NT2/D1 (cell line): ENCODE measurements around the gene INPP4A.

ENCODE experiments used
- DNase-seq: peaks from one replicate; pipeline ENCODE4 v3.0.0-alpha.2; 2011; ENCODE audit warnings: low read depth, low spot score
- H3K27me3 ChIP-seq: 2 replicates; pipeline ENCODE4 v1.6.0; 2011; ENCODE audit warnings: mild to moderate bottlenecking; ENCODE audit not compliant: insufficient read length, insufficient read depth
- H3K36me3 ChIP-seq: 2 replicates; pipeline ENCODE4 v1.6.1; 2011; ENCODE audit warnings: mild to moderate bottlenecking, low read length, mixed read lengths; ENCODE audit not compliant: insufficient read depth, insufficient read length
- H3K4me1 ChIP-seq: 2 replicates; pipeline ENCODE4 v1.5.1; 2011; ENCODE audit not compliant: insufficient read depth, insufficient read length
- H3K4me3 ChIP-seq: 2 replicates; pipeline ENCODE4 v1.5.1; 2011; ENCODE audit warnings: low read depth; ENCODE audit not compliant: insufficient read length
- H3K9ac ChIP-seq: 2 replicates; pipeline ENCODE4 v1.6.0; 2011; ENCODE audit warnings: low read depth; ENCODE audit not compliant: insufficient read length
- H3K9me3 ChIP-seq: 2 replicates; pipeline ENCODE4 v1.5.1; 2011; ENCODE audit warnings: mild to moderate bottlenecking, low read length; ENCODE audit not compliant: insufficient read depth
- SUZ12 ChIP-seq: IDR thresholded peaks from 2 replicates; pipeline ENCODE4 v1.6.1; 2011; ENCODE audit not compliant: insufficient read length, insufficient read depth; ENCODE audit errors: extremely low read depth
- YY1 ChIP-seq: IDR thresholded peaks from 2 replicates; pipeline ENCODE4 v1.6.1; 2011; ENCODE audit not compliant: insufficient read length, insufficient read depth
- ZNF274 ChIP-seq: IDR thresholded peaks from 2 replicates; pipeline ENCODE4 v1.6.1; 2011; ENCODE audit warnings: mild to moderate bottlenecking, low read depth, low read length

Gene INPP4A

DNA sequence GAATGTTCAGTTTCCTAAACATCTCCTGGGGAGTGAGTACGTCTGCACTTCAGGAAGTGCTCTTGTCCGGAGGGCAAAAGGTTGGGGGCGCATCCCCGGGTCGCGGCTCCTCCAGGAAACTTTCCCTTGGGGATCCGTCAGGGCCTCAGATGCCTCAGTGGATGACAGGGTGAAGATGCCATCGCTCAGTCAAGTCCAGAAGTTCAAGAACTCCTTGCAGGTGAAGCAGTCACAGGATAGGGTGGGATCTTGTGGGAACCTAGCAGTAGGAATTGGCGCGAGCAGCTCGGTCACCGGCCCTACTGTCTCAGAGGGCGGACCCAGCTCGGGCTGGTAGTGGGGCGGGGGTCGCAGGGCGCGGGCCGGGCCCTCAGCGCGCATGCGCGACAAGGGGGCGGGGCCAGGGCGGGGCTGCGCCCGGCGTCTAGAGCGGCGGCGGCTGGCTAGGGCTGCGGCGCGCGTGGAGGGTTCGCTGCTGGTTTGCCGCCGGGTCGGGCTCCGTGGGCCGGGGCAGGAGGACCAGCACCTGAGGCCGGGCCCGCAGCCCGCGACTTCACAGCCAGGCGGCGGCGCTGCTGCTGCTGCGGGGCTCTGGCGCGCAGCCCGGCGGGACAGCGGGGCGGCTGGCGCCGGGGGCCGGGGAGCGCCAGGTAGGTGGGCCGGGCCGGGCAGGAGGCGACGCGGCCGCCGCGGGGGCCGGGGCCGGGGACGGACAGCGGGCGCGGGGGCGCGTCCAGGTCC is at the start of gene INPP4A:
INPP4A (plus strand) TSS at position 423 of the 741 bp plus-strand sequence. CDS start 75,191 bp downstream, outside the sequence.
- peaks cover 9% of the 10 kb centered on the region for H3K4me1 ChIP-seq
- DNase-seq, result peak; percentile 69
- no peaks in the 10 kb centered on the region for H3K27me3 ChIP-seq
- H3K36me3 ChIP-seq, result peaks cover 2% of the 10 kb centered on the region
- peak within 1 kb of the TSS; percentile 84 for H3K9ac ChIP-seq
- H3K4me3 ChIP-seq, result peak within 1 kb of the TSS; percentile 88
- H3K9me3 ChIP-seq, result peaks cover 8% of the 10 kb centered on the region
- TF ChIP-seq SUZ12 (no peak), YY1 (no peak), ZNF274 (no peak)

DNA sequence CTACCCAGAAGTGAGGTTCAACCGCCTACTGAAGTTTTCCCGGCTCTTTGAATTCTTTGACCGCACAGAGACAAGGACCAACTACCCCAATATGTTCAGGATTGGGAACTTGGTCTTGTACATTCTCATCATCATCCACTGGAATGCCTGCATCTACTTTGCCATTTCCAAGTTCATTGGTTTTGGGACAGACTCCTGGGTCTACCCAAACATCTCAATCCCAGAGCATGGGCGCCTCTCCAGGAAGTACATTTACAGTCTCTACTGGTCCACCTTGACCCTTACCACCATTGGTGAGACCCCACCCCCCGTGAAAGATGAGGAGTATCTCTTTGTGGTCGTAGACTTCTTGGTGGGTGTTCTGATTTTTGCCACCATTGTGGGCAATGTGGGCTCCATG is 48.7 kb upstream of the INPP4A start:
- no peaks in the 10 kb centered on the region for H3K4me1 ChIP-seq
- H3K36me3 ChIP-seq, result no peaks in the 10 kb centered on the region
- H3K9me3 ChIP-seq, result peaks cover 11% of the 10 kb centered on the region; the same call in 1 of the 2 replicates
- DNase-seq, result no peak
- H3K9ac ChIP-seq, result no peak overlapping the region
- TF ChIP-seq ZNF274 (no peak), SUZ12 (no peak)
- no peaks in the 10 kb centered on the region for H3K27me3 ChIP-seq
- H3K4me3 ChIP-seq, result no peak overlapping the region

DNA sequence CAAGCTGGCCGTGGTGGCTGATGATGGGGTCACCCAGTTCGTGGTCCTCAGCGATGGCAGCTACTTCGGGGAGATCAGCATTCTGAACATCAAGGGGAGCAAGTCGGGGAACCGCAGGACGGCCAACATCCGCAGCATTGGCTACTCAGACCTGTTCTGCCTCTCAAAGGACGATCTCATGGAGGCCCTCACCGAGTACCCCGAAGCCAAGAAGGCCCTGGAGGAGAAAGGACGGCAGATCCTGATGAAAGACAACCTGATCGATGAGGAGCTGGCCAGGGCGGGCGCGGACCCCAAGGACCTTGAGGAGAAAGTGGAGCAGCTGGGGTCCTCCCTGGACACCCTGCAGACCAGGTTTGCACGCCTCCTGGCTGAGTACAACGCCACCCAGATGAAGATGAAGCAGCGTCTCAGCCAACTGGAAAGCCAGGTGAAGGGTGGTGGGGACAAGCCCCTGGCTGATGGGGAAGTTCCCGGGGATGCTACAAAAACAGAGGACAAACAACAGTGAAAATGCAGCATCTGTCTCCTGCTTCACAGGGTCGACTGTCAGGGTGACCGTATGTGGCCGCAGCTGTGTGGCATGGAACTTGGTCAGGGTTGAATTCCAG is 47.8 kb upstream of the INPP4A start:
- Histone ChIP-seq H3K9ac (no peak overlapping the region), H3K9me3 (peaks cover 11% of the 10 kb centered on the region; the same call in 1 of the 2 replicates), H3K4me3 (no peak overlapping the region), H3K4me1 (no peaks in the 10 kb centered on the region), H3K27me3 (no peaks in the 10 kb centered on the region), H3K36me3 (no peaks in the 10 kb centered on the region)
- no peak for DNase-seq
- TF ChIP-seq YY1 (no peak), SUZ12 (no peak), ZNF274 (no peak)

GRCh38 chr2:98399140-98399539 is 45.5 kb upstream of the INPP4A start:
- peaks cover 11% of the 10 kb centered on the region; the same call in 1 of the 2 replicates for H3K9me3 ChIP-seq
- no peak overlapping the region for H3K9ac ChIP-seq
- no peaks in the 10 kb centered on the region for H3K36me3 ChIP-seq
- H3K27me3 ChIP-seq, result no peaks in the 10 kb centered on the region
- no peaks in the 10 kb centered on the region for H3K4me1 ChIP-seq
- TF ChIP-seq YY1 (no peak), ZNF274 (no peak)
- no peak for DNase-seq
- H3K4me3 ChIP-seq, result no peak overlapping the region

GRCh38 chr2:98403878-98404277 is 40.8 kb upstream of the INPP4A start:
- no peak for DNase-seq
- Histone ChIP-seq H3K9ac (no peak overlapping the region), H3K4me1 (no peaks in the 10 kb centered on the region), H3K27me3 (no peaks in the 10 kb centered on the region), H3K4me3 (no peak overlapping the region), H3K36me3 (no peaks in the 10 kb centered on the region), H3K9me3 (no peaks in the 10 kb centered on the region)
- TF ChIP-seq ZNF274 (no peak), SUZ12 (no peak), YY1 (no peak)

- Histone ChIP-seq H3K27me3 (no peaks in the 10 kb centered on the region), H3K4me1 (no peaks in the 10 kb centered on the region), H3K36me3 (no peaks in the 10 kb centered on the region), H3K9me3 (no peaks in the 10 kb centered on the region), H3K9ac (no peak overlapping the region), H3K4me3 (no peak overlapping the region)
- no peak for TF ChIP-seq YY1
- TF ChIP-seq SUZ12, result no peak
- DNase-seq, result no peak
Observed at GRCh38 chr2:98404556-98405250, 40.0 kb upstream of the INPP4A start.

GRCh38 chr2:98405301-98405700 is 39.4 kb upstream of the INPP4A start:
- Histone ChIP-seq H3K9me3 (no peaks in the 10 kb centered on the region), H3K4me1 (no peaks in the 10 kb centered on the region), H3K9ac (no peak overlapping the region), H3K4me3 (no peak overlapping the region), H3K27me3 (no peaks in the 10 kb centered on the region), H3K36me3 (no peaks in the 10 kb centered on the region)
- TF ChIP-seq YY1 (no peak), SUZ12 (no peak), ZNF274 (no peak)
- no peak for DNase-seq
